Glutamatergic neuron (in vitro differentiated cells): Measurements from ENCODE around the gene GSK3A. TPM values are rescaled to one million over a fixed set of nuclear protein-coding genes. Genes with fewer than 3 reads are reported as not detected.

Experiments used
- DNase-seq: peaks from one replicate; pipeline ENCODE4 v3.0.0; 2022
- H3K27ac Mint-ChIP-seq: one replicate; pipeline ENCODE4 v1.8.0; 2020; ENCODE audit warnings: mild to moderate bottlenecking, mixed read lengths, inconsistent platforms; ENCODE audit not compliant: unreplicated experiment
- H3K27me3 Mint-ChIP-seq: one replicate; pipeline ENCODE4 v1.8.0; 2020; ENCODE audit warnings: mild to moderate bottlenecking, moderate library complexity, mixed read lengths, inconsistent platforms; ENCODE audit not compliant: unreplicated experiment
- H3K36me3 Mint-ChIP-seq: one replicate; pipeline ENCODE4 v1.8.0; 2020; ENCODE audit warnings: mild to moderate bottlenecking, mixed read lengths, inconsistent platforms; ENCODE audit not compliant: unreplicated experiment
- H3K4me1 Mint-ChIP-seq: one replicate; pipeline ENCODE4 v1.8.0; 2020; ENCODE audit warnings: mild to moderate bottlenecking, low read depth, mixed read lengths, inconsistent platforms; ENCODE audit not compliant: unreplicated experiment
- H3K4me3 Mint-ChIP-seq: one replicate; pipeline ENCODE4 v1.8.0; 2020; ENCODE audit warnings: mild to moderate bottlenecking, mixed read lengths, inconsistent platforms; ENCODE audit not compliant: unreplicated experiment
- H3K9me3 Mint-ChIP-seq: one replicate; pipeline ENCODE4 v1.8.0; 2020; ENCODE audit warnings: mild to moderate bottlenecking, moderate library complexity, mixed read lengths, inconsistent platforms; ENCODE audit not compliant: unreplicated experiment
- CTCF ChIP-seq: fragments of 200-600 bp; sonication (generic); IDR thresholded peaks from one replicate; pipeline ENCODE4 v1.5.0; 2021; ENCODE audit not compliant: partially characterized antibody, unreplicated experiment
- total RNA-seq: library from RNA; stranded (reverse); fragmentation: NEBNext Ultra II Directional; extraction: Animal tissue kit (Norgen Biotek cat#: 25700); gene quantifications from one replicate; pipeline ENCODE4 v1.2.1, GENCODE V29; 2021; ENCODE audit not compliant: unreplicated experiment

The GSK3A gene
- total RNA-seq, 1 donor from 2014 or later = 83.2 TPM

GRCh38 chr19:42252365-42253244 is 10.2 kb upstream of the GSK3A start:
- DNase-seq = no peak
- Mint-ChIP-seq H3K9me3 (peaks cover 12% of the 10 kb centered on the region), H3K4me3 (peak overlapping the region; percentile 94), H3K27ac (peak overlapping the region; percentile 96), H3K36me3 (no peaks in the 10 kb centered on the region), H3K27me3 (peaks cover 9% of the 10 kb centered on the region), H3K4me1 (peaks cover 16% of the 10 kb centered on the region)
- no peak for TF ChIP-seq CTCF

- Mint-ChIP-seq H3K4me3 (peak overlapping the region; percentile 94), H3K9me3 (peaks cover 12% of the 10 kb centered on the region), H3K27ac (peak overlapping the region; percentile 86), H3K36me3 (no peaks in the 10 kb centered on the region), H3K4me1 (peaks cover 16% of the 10 kb centered on the region), H3K27me3 (peaks cover 9% of the 10 kb centered on the region)
- TF ChIP-seq CTCF = no peak
- no peak for DNase-seq
Measured at GRCh38 chr19:42251572-42252358, 9.4 kb upstream of the GSK3A start.

GRCh38 chr19:42250666-42251531 is 8.5 kb upstream of the GSK3A start:
- peaks cover 9% of the 10 kb centered on the region for H3K4me1 Mint-ChIP-seq
- TF ChIP-seq CTCF = no peak
- H3K27me3 Mint-ChIP-seq = peaks cover 5% of the 10 kb centered on the region
- no peaks in the 10 kb centered on the region for H3K36me3 Mint-ChIP-seq
- no peak for DNase-seq
- H3K4me3 Mint-ChIP-seq = no peak overlapping the region
- peaks cover 10% of the 10 kb centered on the region for H3K9me3 Mint-ChIP-seq
- H3K27ac Mint-ChIP-seq = no peak overlapping the region

DNA sequence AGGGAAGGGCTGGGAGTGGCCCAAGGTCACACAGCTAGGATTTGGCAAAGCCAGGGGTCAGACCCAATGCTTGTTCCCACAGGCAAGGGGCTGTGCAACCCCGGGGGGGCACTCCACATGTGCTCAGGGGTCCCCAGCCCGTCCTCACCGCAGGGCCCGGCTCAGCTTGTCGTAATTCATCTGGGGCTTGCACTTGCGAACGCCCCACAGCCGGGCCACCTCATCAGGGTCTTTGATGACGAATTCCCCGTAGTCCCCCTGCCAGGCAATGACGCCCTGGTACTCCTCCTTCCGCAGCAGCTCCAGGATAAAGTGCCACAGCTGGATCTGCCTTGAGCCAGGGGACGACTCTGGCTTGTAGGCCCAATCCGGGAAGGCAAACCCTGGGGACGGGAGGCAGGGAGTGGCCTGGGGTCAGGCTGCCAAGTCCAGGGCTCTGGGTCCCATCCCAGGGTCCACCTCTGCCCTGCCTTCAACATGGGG is 7.8 kb upstream of the GSK3A start:
- Mint-ChIP-seq H3K9me3 (peaks cover 10% of the 10 kb centered on the region), H3K36me3 (no peaks in the 10 kb centered on the region), H3K27me3 (peaks cover 7% of the 10 kb centered on the region), H3K4me3 (no peak overlapping the region), H3K27ac (no peak overlapping the region), H3K4me1 (peaks cover 12% of the 10 kb centered on the region)
- TF ChIP-seq CTCF = no peak
- no peak for DNase-seq
